Hepatocyte (in vitro differentiated cells): ENCODE results near the gene LBP. TPM values are rescaled to one million over a fixed set of nuclear protein-coding genes. Genes with fewer than 3 reads are reported as not detected.

Experiments used
- DNase-seq: peaks from one replicate; pipeline ENCODE4 v3.0.0-alpha.2; 2016; ENCODE audit warnings: low spot score
- H2AFZ ChIP-seq: fragments of 200-600 bp; sonication (generic); 2 replicates; pipeline ENCODE4 v1.6.0; 2016; ENCODE audit warnings: antibody characterized with exemption, mild to moderate bottlenecking
- H3K27ac ChIP-seq: fragments of 200-600 bp; sonication (generic); 2 replicates; pipeline ENCODE4 v1.5.1; 2016; ENCODE audit warnings: mild to moderate bottlenecking
- H3K27me3 ChIP-seq: fragments of 200-600 bp; sonication (generic); 2 replicates; pipeline ENCODE4 v1.6.1; 2016
- H3K36me3 ChIP-seq: fragments of 200-600 bp; sonication (generic); replicated peaks from 2 replicates; pipeline ENCODE4 v1.5.1; 2016; ENCODE audit warnings: low read depth; ENCODE audit not compliant: insufficient read depth
- H3K4me1 ChIP-seq: fragments of 200-600 bp; sonication (generic); 2 replicates; pipeline ENCODE4 v1.5.1; 2016; ENCODE audit warnings: mild to moderate bottlenecking, moderate library complexity; ENCODE audit not compliant: insufficient read depth
- H3K4me2 ChIP-seq: fragments of 200-600 bp; sonication (generic); 2 replicates; pipeline ENCODE4 v1.6.0; 2016
- H3K4me3 ChIP-seq: fragments of 200-600 bp; sonication (generic); 2 replicates; pipeline ENCODE4 v1.5.1; 2016; ENCODE audit warnings: mild to moderate bottlenecking
- H3K79me2 ChIP-seq: fragments of 200-600 bp; sonication (generic); 2 replicates; pipeline ENCODE4 v1.6.0; 2017; ENCODE audit warnings: mild to moderate bottlenecking
- H3K9me2 ChIP-seq: fragments of 200-600 bp; sonication (generic); replicated peaks from 2 replicates; pipeline ENCODE4 v1.6.0; 2017; ENCODE audit warnings: mild to moderate bottlenecking; ENCODE audit not compliant: insufficient read depth
- H3K9me3 ChIP-seq: fragments of 200-600 bp; sonication (generic); 2 replicates; pipeline ENCODE4 v1.5.1; 2016; ENCODE audit warnings: low read depth, mild to moderate bottlenecking
- H4K20me1 ChIP-seq: fragments of 200-600 bp; sonication (generic); 2 replicates; pipeline ENCODE4 v1.6.0; 2016; ENCODE audit warnings: mild to moderate bottlenecking; ENCODE audit not compliant: insufficient read depth, poor library complexity, severe bottlenecking
- EZH2 ChIP-seq: fragments of 200-600 bp; sonication (generic); IDR thresholded peaks from 2 replicates; pipeline ENCODE4 v1.6.1; 2016; ENCODE audit warnings: antibody characterized with exemption, mild to moderate bottlenecking, borderline replicate concordance
- EZH2phosphoT487 ChIP-seq: fragments of 200-600 bp; sonication (generic); IDR thresholded peaks from one replicate; pipeline ENCODE4 v1.6.1; 2018; ENCODE audit warnings: antibody characterized with exemption, mild to moderate bottlenecking, low read depth, moderate library complexity; ENCODE audit not compliant: unreplicated experiment, severe bottlenecking
- WGBS: methylation state at CpG from one replicate; pipeline ENCODE4 v1.1.6; 2016; ENCODE audit warnings: low lambda C conversion rate; ENCODE audit errors: missing lambda C conversion rate; 5-methylcytosine and 5-hydroxymethylcytosine counted together
- polyA plus RNA-seq: library from polyadenylated mRNA; unstranded; fragments of >200 nt; fragmentation: Nextera tagmentation; extraction: Ambion mirVana; gene quantifications from 2 replicates; pipeline ENCODE4 v1.2.1, GENCODE V29; 2016
- total RNA-seq: library from RNA; depleted of rRNA; stranded (reverse); fragments of >200 nt; gene quantifications from 2 replicates; pipeline ENCODE4 v1.2.3, GENCODE V29; 2014
- TF ChIP-seq, protein P1 (sequence below): fragments of 200-600 bp; sonication (generic); IDR thresholded peaks from 2 replicates; pipeline ENCODE4 v1.5.1; 2016; ENCODE audit warnings: antibody characterized with exemption, mild to moderate bottlenecking; ENCODE audit not compliant: poor library complexity

Gene LBP
- total and polyA plus RNA-seq, 2 experiments from 2014 or later = 57.2 to 71.5 TPM

DNA sequence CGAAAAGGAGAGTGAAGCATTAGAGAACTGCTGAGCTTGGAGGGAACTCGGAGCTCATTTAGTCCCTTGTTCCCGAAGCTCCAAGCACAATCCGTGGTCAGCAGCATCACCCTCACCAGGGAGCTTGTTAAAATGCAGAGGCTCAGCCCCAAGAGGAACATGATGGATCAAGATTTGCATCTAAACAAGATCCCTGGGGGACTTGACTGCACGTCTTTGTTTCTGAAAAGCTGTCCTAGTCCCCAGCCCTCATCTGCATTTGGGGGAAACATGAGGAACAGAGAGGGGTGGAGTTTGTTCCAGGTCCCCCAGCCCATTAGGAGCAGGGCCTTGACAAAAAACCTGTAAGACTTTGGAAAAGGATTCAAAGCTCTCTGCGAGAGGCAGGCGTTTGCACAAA lies 4.1 kb upstream of the LBP start:
- Histone ChIP-seq H3K27ac (no peak overlapping the region), H3K4me3 (no peak overlapping the region), H3K9me2 (no peaks in the 10 kb centered on the region), H3K79me2 (no peaks in the 10 kb centered on the region), H3K4me2 (no peak overlapping the region), H4K20me1 (no peaks in the 10 kb centered on the region), H3K4me1 (peaks cover 20% of the 10 kb centered on the region), H3K27me3 (no peaks in the 10 kb centered on the region), H3K9me3 (peaks cover 3% of the 10 kb centered on the region), H3K36me3 (no peaks in the 10 kb centered on the region), H2AFZ (no peak overlapping the region)
- no peak for DNase-seq
- TF ChIP-seq EZH2phosphoT487 (no peak), EZH2 (no peak)
- TF ChIP-seq, protein P1, sequence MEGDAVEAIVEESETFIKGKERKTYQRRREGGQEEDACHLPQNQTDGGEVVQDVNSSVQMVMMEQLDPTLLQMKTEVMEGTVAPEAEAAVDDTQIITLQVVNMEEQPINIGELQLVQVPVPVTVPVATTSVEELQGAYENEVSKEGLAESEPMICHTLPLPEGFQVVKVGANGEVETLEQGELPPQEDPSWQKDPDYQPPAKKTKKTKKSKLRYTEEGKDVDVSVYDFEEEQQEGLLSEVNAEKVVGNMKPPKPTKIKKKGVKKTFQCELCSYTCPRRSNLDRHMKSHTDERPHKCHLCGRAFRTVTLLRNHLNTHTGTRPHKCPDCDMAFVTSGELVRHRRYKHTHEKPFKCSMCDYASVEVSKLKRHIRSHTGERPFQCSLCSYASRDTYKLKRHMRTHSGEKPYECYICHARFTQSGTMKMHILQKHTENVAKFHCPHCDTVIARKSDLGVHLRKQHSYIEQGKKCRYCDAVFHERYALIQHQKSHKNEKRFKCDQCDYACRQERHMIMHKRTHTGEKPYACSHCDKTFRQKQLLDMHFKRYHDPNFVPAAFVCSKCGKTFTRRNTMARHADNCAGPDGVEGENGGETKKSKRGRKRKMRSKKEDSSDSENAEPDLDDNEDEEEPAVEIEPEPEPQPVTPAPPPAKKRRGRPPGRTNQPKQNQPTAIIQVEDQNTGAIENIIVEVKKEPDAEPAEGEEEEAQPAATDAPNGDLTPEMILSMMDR = no peak
- WGBS = 40% methylated on average over 7 of the region's 7 CpGs

DNA sequence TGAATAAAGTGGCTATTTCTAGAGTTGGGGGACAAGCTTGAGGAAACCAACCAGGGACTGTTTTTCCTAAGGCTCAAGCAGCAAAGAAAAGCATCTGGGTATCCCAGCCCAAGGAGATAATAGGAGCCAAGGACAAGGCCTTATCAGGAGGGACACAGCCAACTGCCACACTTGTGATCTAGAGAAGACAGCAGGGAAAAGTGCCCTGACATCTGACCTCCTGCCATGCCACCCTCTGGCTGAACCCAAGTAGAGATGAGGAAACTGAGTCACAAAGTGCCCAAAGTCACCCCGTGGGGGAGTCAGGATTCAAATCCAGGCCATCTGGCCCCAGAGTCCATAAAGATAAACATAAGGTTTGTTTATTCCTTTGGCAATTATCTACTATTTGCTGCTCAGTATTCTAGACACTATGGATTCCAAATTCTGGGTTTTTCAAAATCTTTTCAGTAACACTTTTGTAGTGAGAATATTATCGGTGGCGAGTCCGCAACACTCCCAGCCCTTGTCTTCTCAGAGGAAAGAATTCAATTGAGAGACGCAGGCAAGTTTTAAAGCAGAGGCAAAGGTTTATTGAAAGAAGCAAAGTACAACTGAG lies 3.5 kb upstream of the LBP start:
- peak overlapping the region; percentile 31 for H3K4me2 ChIP-seq
- no peak overlapping the region for H2AFZ ChIP-seq
- no peak for TF ChIP-seq EZH2phosphoT487
- TF ChIP-seq, protein P1 = no peak
- TF ChIP-seq EZH2 = no peak
- peak overlapping the region; percentile 41 for H3K27ac ChIP-seq
- DNase-seq = no peak
- WGBS = 62% methylated on average over 5 of the region's 5 CpGs
- no peak overlapping the region for H3K4me3 ChIP-seq
- H3K36me3 ChIP-seq = no peaks in the 10 kb centered on the region
- no peaks in the 10 kb centered on the region for H3K27me3 ChIP-seq
- H4K20me1 ChIP-seq = no peaks in the 10 kb centered on the region
- peaks cover 20% of the 10 kb centered on the region for H3K4me1 ChIP-seq
- H3K9me2 ChIP-seq = no peaks in the 10 kb centered on the region
- peaks cover 3% of the 10 kb centered on the region for H3K9me3 ChIP-seq
- H3K79me2 ChIP-seq = no peaks in the 10 kb centered on the region

GRCh38 chr20:38343311-38344106 lies 2.8 kb upstream of the LBP start:
- H3K27ac ChIP-seq = no peak overlapping the region
- TF ChIP-seq EZH2 (no peak), EZH2phosphoT487 (no peak)
- TF ChIP-seq, protein P1 = no peak
- DNase-seq = peak; percentile 27
- no peaks in the 10 kb centered on the region for H3K27me3 ChIP-seq
- H3K9me2 ChIP-seq = no peaks in the 10 kb centered on the region
- H3K9me3 ChIP-seq = no peaks in the 10 kb centered on the region
- H4K20me1 ChIP-seq = no peaks in the 10 kb centered on the region
- peak overlapping the region; percentile 31 for H3K4me2 ChIP-seq
- H2AFZ ChIP-seq = no peak overlapping the region
- no peaks in the 10 kb centered on the region for H3K36me3 ChIP-seq
- 67% methylated on average over 16 of the region's 16 CpGs for WGBS
- H3K79me2 ChIP-seq = no peaks in the 10 kb centered on the region
- peaks cover 20% of the 10 kb centered on the region for H3K4me1 ChIP-seq
- H3K4me3 ChIP-seq = no peak overlapping the region
